K562 (cell line): Measurements from ENCODE around the gene LMAN1.

Source experiments
- CREM ChIP-seq: IDR thresholded peaks from 2 replicates; pipeline ENCODE4 v1.6.1; 2014; ENCODE audit warnings: antibody characterized with exemption, low read depth
- NR2C1 ChIP-seq, 2 experiments: fragments of 450-650 bp; IDR thresholded peaks; 2 replicates each; pipeline ENCODE4 v1.6.1; 2017; ENCODE audit warnings: mild to moderate bottlenecking in 2 of 2, antibody characterized with exemption in 1 of 2, inconsistent platforms in 1 of 2, missing compliant biosample characterization in 1 of 2, missing genetic modification characterization in 1 of 2
- RCOR1 ChIP-seq, 2 experiments: IDR thresholded peaks; 2 replicates each; pipeline ENCODE4 v1.6.1; 2012; ENCODE audit warnings: low read depth in 2 of 2, low read length in 2 of 2, borderline replicate concordance in 1 of 2, improper control_type of control experiment in 1 of 2
- SRF ChIP-seq, 2 experiments: fragments of 250-450, 450-650 bp in 1 of 2; sonication (Bioruptor Pico) in 1 of 2; sonication (generic) in 1 of 2; formaldehyde crosslinking; IDR thresholded peaks; 2 replicates each; pipeline versions ENCODE4 v1.5.0 to v1.5.1; 2020 to 2022; ENCODE audit warnings: mild to moderate bottlenecking in 1 of 2, missing genetic modification reagents in 1 of 2

DNA sequence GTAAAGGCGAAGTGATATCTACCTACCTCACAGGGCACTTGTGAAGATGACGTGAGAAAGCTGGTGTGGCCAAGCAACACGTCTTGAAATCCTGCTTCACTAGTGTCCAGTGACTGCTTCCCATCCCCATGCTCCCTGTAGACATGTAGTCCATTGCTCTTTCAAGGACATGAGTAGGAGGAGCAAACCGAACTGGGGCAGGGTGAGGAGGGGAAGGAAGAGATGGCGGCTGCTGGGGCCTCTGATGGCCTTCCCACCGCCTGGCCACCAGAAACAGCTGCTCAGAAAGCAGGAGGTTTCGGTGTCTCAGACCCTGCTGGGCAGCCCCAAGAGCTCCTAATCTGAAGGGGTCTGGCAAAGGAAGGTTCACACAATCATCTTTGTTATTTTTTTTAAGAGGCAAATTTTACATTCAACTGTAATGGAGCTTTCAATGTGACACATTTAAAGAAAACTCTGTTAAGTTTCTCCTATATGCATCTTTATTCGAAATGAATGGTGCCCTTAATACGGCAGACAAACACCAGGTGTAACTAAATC is 55.3 kb downstream of the LMAN1 start:
- TF ChIP-seq SRF (CRISPR knock-in tag; IDR thresholded peaks at IDR 0.05): no peak
- no peak for TF ChIP-seq RCOR1 (IDR thresholded peaks at IDR 0.05; ENCODE audit: borderline replicate concordance in 1 of 2, low read depth in 2 of 2, low read length in 2 of 2)
- TF ChIP-seq CREM: no peak
- no peak for TF ChIP-seq NR2C1 (IDR thresholded peaks at IDR 0.05)
- no peak for TF ChIP-seq NR2C1 (tag; IDR thresholded peaks at IDR 0.05)
